Stimulated activated CD4-positive, alpha-beta T cell treated with anti-CD3 and anti-CD28 coated beads, TNF-alpha, amount 100 ng/mL, for 4 hours (primary cell): Measurements from ENCODE around the gene MATN1.

Experiments
- DNase-seq, 3 experiments: peaks; one replicate each; pipeline ENCODE4 v3.0.0-alpha.2; 2020; ENCODE audit warnings: low read depth in 3 of 3

Gene MATN1

DNA sequence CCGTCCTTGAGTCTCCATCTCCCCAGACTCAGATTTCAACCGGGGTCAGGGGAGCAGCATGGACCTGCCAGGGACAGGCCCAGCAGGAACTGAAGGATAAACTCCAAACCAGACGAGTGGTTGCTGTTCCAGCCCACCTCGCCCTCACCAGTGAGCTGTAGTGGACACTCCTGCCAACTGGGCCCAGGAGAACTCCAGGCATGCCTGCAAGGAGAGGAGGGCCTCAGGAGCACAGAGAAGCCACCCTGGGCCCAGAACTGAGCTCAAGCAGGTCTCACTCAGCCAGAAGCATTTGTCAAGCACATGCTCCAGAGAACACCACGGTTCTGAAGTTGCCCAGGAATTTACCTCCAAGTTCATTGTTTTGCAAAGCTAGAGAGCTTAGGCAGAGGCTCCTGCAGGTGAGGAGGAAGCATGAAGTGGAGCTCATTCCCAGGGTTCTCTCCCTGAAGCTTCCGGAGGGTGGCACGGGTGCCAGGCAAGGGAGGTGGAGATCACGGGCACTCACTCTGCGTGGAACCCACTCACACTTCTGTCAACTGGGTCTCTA is 61.0 kb downstream of the MATN1 start:
- no peak for DNase-seq

DNA sequence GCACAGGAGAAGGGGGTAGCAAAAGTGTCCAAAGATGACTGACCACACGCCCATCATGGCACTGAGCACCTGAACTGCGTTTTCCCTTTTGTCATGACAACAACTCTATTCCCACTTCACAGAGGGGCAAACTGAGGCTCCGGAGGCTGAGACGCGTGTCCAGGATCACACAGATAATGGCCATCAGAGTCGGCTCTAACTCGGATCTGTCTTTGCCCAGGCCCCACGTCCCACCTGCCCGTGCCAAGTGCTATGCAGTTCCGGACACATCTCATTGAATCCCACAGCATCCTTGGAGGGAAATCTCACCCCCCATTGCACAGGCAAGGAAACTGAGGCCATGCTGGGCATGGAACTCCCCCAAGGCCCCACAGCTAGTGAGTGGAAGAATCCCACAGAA is 62.1 kb downstream of the MATN1 start:
- DNase-seq: no peak
